ENCODE measurements around the gene RGS10. TPM values are rescaled to one million over a fixed set of nuclear protein-coding genes. Genes with fewer than 3 reads are reported as not detected.

Gene RGS10
- total and polyA plus RNA-seq, 2 of the 8 experiments (the other 6 are each of a cell fraction or from before 2014, with no cell fraction given): 5.5 to 13.1 TPM

DNA sequence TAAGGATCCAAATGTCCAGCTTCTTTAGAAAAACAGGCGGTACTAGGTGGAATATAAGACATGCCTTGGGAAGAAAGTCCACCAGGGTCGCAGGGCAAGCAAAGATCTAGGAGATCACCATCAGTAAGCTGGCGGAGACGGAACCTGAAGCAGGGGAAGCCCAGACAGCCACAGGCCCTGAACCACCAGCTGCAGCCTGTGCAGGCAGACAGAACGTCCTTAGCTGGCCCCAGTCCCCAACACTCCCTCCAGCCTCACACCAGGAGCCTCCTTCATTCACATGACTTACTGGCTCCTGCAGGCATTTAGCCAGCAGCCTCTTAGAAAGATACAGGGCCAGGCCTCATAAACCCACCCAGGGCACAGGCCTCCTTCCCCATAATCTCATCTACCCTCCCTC lies 17.4 kb downstream of the RGS10 start (continued):
- TF ChIP-seq, protein P1, sequence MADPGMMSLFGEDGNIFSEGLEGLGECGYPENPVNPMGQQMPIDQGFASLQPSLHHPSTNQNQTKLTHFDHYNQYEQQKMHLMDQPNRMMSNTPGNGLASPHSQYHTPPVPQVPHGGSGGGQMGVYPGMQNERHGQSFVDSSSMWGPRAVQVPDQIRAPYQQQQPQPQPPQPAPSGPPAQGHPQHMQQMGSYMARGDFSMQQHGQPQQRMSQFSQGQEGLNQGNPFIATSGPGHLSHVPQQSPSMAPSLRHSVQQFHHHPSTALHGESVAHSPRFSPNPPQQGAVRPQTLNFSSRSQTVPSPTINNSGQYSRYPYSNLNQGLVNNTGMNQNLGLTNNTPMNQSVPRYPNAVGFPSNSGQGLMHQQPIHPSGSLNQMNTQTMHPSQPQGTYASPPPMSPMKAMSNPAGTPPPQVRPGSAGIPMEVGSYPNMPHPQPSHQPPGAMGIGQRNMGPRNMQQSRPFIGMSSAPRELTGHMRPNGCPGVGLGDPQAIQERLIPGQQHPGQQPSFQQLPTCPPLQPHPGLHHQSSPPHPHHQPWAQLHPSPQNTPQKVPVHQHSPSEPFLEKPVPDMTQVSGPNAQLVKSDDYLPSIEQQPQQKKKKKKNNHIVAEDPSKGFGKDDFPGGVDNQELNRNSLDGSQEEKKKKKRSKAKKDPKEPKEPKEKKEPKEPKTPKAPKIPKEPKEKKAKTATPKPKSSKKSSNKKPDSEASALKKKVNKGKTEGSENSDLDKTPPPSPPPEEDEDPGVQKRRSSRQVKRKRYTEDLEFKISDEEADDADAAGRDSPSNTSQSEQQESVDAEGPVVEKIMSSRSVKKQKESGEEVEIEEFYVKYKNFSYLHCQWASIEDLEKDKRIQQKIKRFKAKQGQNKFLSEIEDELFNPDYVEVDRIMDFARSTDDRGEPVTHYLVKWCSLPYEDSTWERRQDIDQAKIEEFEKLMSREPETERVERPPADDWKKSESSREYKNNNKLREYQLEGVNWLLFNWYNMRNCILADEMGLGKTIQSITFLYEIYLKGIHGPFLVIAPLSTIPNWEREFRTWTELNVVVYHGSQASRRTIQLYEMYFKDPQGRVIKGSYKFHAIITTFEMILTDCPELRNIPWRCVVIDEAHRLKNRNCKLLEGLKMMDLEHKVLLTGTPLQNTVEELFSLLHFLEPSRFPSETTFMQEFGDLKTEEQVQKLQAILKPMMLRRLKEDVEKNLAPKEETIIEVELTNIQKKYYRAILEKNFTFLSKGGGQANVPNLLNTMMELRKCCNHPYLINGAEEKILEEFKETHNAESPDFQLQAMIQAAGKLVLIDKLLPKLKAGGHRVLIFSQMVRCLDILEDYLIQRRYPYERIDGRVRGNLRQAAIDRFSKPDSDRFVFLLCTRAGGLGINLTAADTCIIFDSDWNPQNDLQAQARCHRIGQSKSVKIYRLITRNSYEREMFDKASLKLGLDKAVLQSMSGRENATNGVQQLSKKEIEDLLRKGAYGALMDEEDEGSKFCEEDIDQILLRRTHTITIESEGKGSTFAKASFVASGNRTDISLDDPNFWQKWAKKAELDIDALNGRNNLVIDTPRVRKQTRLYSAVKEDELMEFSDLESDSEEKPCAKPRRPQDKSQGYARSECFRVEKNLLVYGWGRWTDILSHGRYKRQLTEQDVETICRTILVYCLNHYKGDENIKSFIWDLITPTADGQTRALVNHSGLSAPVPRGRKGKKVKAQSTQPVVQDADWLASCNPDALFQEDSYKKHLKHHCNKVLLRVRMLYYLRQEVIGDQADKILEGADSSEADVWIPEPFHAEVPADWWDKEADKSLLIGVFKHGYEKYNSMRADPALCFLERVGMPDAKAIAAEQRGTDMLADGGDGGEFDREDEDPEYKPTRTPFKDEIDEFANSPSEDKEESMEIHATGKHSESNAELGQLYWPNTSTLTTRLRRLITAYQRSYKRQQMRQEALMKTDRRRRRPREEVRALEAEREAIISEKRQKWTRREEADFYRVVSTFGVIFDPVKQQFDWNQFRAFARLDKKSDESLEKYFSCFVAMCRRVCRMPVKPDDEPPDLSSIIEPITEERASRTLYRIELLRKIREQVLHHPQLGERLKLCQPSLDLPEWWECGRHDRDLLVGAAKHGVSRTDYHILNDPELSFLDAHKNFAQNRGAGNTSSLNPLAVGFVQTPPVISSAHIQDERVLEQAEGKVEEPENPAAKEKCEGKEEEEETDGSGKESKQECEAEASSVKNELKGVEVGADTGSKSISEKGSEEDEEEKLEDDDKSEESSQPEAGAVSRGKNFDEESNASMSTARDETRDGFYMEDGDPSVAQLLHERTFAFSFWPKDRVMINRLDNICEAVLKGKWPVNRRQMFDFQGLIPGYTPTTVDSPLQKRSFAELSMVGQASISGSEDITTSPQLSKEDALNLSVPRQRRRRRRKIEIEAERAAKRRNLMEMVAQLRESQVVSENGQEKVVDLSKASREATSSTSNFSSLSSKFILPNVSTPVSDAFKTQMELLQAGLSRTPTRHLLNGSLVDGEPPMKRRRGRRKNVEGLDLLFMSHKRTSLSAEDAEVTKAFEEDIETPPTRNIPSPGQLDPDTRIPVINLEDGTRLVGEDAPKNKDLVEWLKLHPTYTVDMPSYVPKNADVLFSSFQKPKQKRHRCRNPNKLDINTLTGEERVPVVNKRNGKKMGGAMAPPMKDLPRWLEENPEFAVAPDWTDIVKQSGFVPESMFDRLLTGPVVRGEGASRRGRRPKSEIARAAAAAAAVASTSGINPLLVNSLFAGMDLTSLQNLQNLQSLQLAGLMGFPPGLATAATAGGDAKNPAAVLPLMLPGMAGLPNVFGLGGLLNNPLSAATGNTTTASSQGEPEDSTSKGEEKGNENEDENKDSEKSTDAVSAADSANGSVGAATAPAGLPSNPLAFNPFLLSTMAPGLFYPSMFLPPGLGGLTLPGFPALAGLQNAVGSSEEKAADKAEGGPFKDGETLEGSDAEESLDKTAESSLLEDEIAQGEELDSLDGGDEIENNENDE (IDR thresholded peaks at IDR 0.05; ENCODE audit: insufficient replicate concordance, low read length): no peak
- TF ChIP-seq TCF12 (IDR thresholded peaks at IDR 0.05; ENCODE audit: low read depth, low read length) (no peak), BACH1 (IDR thresholded peaks at IDR 0.05; ENCODE audit: low read length) (no peak), POLR2AphosphoS5 (IDR thresholded peaks at IDR 0.05; ENCODE audit: low read depth, low read length) (no peak), CREB1 (IDR thresholded peaks at IDR 0.05) (no peak), SIRT6 (IDR thresholded peaks at IDR 0.05; ENCODE audit: low read length) (no peak)

All from H1 (cell line).